Breast epithelium (tissue), 3 donors: ENCODE results near the gene KDM4B.

Source experiments
- POLR2A ChIP-seq: fragments of 450-650 bp; IDR thresholded peaks from one replicate; pipeline ENCODE4 v1.6.1; 2016; ENCODE audit warnings: antibody characterized with exemption, mild to moderate bottlenecking, moderate library complexity
- POLR2AphosphoS5 ChIP-seq, 3 donors: sonication (generic); formaldehyde crosslinking; IDR thresholded peaks; one replicate each; pipeline ENCODE4 v1.6.1; 2017; ENCODE audit warnings: antibody characterized with exemption in 3 of 3
- TF ChIP-seq, protein P1 (sequence below), 3 donors: fragments of 450-650 bp; IDR thresholded peaks; one replicate each; pipeline ENCODE4 v1.5.1; 2016 to 2017; ENCODE audit warnings: antibody characterized with exemption in 3 of 3, mild to moderate bottlenecking in 3 of 3, moderate library complexity in 3 of 3

DNA sequence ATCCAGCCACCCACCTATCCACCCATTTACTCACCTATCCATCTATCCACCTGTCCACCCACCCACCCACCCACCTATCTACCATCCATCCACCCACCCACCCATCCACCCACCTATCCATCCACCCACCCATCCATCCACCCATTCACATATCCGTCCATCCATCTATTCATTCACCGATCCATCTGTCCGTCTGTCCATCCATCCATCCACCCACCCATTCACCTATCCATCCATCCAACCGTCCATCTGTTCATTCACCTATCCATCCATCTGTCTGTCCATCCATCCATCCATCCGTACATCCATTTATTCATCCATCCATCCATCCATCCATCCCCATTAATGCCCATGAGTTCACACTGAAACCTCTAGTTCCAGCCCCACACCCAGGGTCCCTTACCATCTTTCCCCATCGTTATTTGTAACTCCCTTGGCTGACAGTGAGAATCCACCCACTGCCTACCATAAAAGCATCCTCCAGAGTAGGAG, 31.3 kb downstream of the KDM4B start:
- TF ChIP-seq, protein P1, sequence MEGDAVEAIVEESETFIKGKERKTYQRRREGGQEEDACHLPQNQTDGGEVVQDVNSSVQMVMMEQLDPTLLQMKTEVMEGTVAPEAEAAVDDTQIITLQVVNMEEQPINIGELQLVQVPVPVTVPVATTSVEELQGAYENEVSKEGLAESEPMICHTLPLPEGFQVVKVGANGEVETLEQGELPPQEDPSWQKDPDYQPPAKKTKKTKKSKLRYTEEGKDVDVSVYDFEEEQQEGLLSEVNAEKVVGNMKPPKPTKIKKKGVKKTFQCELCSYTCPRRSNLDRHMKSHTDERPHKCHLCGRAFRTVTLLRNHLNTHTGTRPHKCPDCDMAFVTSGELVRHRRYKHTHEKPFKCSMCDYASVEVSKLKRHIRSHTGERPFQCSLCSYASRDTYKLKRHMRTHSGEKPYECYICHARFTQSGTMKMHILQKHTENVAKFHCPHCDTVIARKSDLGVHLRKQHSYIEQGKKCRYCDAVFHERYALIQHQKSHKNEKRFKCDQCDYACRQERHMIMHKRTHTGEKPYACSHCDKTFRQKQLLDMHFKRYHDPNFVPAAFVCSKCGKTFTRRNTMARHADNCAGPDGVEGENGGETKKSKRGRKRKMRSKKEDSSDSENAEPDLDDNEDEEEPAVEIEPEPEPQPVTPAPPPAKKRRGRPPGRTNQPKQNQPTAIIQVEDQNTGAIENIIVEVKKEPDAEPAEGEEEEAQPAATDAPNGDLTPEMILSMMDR (IDR thresholded peaks at IDR 0.05) = no peak
- no peak for TF ChIP-seq POLR2A
- TF ChIP-seq POLR2AphosphoS5 (IDR thresholded peaks at IDR 0.05) = no peak
